Mucosa of stomach (tissue), 1 donor: ENCODE measurements around the gene CYP2S1.

Experiments used
- H3K27me3 ChIP-seq: one replicate; pipeline ENCODE4 v1.7.0; 2013; ENCODE audit warnings: mild to moderate bottlenecking, low read length; ENCODE audit not compliant: control insufficient read depth, insufficient read depth
- H3K36me3 ChIP-seq: one replicate; pipeline ENCODE4 v1.7.0; 2013; ENCODE audit warnings: low read length; ENCODE audit not compliant: control insufficient read depth, insufficient read depth
- H3K4me1 ChIP-seq: one replicate; pipeline ENCODE4 v1.7.0; 2013; ENCODE audit warnings: mild to moderate bottlenecking, low read length; ENCODE audit not compliant: control insufficient read depth, insufficient read depth
- H3K4me3 ChIP-seq: one replicate; pipeline ENCODE4 v1.7.0; 2013; ENCODE audit warnings: low read length
- H3K9ac ChIP-seq: one replicate; pipeline ENCODE4 v1.7.0; 2013; ENCODE audit warnings: mild to moderate bottlenecking, low read length, moderate library complexity
- H3K9me3 ChIP-seq: one replicate; pipeline ENCODE4 v1.7.0; 2013; ENCODE audit warnings: mild to moderate bottlenecking, low read length, moderate library complexity; ENCODE audit not compliant: control insufficient read depth
- donor health status: Pancreatic carcinoma.

The CYP2S1 gene

DNA sequence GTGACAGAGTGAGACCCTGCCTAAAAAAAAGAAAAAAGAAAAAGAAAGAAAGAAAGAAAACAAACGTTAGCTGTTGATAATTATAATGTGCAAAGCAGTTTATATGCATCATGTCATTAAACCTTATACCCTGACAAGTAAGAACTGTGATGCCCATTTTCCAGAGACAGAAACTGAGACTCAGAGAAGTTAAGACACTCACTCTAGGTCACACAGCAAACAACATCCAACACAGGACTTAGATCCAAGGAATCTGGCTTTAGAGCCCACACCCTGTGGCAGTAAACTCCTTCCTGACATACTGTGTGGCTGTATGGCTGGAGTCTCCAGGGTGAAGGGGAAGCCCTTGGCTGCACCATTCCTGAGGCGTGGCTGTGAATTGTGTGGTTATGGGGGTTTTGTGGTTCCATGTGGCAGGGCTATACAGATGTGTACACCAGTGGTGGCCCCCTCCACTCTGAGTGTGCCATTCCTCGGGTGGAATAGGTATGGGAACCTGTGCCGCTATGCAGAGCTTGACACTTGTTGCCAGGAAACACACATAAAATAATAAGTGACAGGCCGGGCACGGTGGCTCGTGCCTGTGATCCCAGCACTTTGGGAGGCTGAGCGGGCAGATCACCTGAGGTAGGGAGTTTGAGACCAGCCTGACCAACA is 41.6 kb downstream of the CYP2S1 start:
- Histone ChIP-seq H3K4me3 (no peak overlapping the region), H3K27me3 (peaks cover 7% of the 10 kb centered on the region), H3K4me1 (peaks cover 8% of the 10 kb centered on the region), H3K9ac (no peak overlapping the region), H3K9me3 (no peaks in the 10 kb centered on the region), H3K36me3 (no peaks in the 10 kb centered on the region)

DNA sequence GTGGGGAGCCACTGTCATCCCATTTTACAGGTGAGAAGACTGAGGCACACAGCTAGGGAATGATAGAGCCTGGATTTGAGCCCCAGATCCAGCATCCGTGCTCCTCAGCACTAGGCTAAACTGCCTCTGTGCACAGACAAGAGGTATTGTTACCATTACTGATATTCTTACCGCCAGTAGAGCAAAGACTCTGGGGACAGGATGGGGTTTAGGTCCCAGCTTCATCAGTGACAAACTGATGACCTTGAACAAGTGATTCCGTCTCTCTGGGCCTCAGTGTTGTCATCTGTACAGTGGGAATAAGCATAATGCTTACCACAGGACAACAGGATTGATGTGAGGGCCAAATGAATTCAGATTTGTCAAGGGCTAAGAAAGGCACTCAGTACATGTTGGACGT is 42.5 kb downstream of the CYP2S1 start:
- Histone ChIP-seq H3K4me1 (peaks cover 8% of the 10 kb centered on the region), H3K27me3 (peaks cover 7% of the 10 kb centered on the region), H3K4me3 (no peak overlapping the region), H3K9ac (no peak overlapping the region), H3K36me3 (no peaks in the 10 kb centered on the region), H3K9me3 (no peaks in the 10 kb centered on the region)

DNA sequence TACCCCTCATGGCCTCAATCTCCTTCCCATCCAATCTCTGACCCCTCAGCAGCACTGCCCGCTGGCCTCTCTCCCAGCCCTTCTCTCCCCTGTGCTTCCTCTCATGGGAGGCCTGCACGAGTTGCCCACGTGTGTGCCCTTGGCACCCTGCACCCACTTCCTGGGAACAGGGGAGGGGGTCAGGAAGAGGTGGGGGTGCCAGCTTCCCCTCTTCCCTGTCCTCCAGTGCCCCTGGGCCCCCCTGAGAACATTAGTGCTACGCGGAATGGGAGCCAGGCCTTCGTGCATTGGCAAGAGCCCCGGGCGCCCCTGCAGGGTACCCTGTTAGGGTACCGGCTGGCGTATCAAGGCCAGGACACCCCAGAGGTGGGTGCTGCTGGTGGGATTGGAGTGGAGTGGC is 45.2 kb downstream of the CYP2S1 start:
- peaks cover 7% of the 10 kb centered on the region for H3K27me3 ChIP-seq
- H3K9me3 ChIP-seq = no peaks in the 10 kb centered on the region
- no peak overlapping the region for H3K4me3 ChIP-seq
- no peaks in the 10 kb centered on the region for H3K36me3 ChIP-seq
- H3K9ac ChIP-seq = no peak overlapping the region
- peaks cover 8% of the 10 kb centered on the region for H3K4me1 ChIP-seq

DNA sequence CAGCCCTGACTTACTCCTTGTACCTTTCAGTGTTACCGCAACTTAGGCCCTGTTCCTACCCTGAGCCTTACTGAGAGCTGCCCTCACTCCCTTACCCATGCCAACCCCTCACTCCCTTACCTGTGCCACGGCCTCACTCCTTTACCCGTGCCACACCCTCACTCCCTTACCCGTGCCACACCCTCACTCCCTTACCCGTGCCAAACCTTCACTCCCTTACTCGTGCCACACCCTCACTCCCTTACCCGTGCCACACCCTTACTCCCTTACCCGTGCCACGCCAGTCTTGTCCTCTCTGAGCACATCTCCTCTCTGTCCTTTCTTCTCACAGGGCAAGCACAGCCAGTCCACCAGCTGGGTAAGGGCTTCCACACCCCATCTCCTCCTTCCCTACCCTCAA is 46.3 kb downstream of the CYP2S1 start:
- no peaks in the 10 kb centered on the region for H3K9me3 ChIP-seq
- no peak overlapping the region for H3K4me3 ChIP-seq
- peaks cover 8% of the 10 kb centered on the region for H3K4me1 ChIP-seq
- H3K27me3 ChIP-seq = peaks cover 7% of the 10 kb centered on the region
- no peaks in the 10 kb centered on the region for H3K36me3 ChIP-seq
- H3K9ac ChIP-seq = no peak overlapping the region

DNA sequence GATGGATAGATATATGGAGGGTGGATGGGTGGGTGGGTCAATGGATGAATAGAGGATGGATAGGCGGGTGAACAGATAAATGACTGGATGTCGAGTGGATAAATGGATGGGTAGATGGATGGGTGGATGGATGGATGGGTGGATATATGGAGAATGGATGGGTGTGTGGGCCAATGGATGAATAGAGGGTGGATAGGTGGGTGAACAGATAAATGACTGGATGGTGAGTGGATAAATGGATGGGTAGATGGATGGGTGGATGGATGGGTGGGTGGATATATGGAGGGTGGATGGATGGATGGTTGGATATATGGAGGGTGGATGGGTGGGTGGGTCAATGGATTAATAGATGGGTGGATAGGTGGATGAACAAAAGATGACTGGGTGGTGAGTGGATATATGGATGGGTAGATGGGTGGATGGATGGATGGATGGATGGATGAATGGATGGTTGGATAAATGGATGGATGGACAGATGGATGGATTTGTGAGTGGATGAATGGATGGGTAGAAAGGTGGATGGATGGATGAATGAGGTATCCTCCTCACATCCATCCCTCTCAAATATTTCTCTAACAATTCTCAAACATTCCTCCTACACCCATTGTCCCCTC is 47.0 kb downstream of the CYP2S1 start:
- Histone ChIP-seq H3K4me3 (no peak overlapping the region), H3K4me1 (peaks cover 8% of the 10 kb centered on the region), H3K9me3 (no peaks in the 10 kb centered on the region), H3K27me3 (peaks cover 7% of the 10 kb centered on the region), H3K36me3 (no peaks in the 10 kb centered on the region), H3K9ac (no peak overlapping the region)

DNA sequence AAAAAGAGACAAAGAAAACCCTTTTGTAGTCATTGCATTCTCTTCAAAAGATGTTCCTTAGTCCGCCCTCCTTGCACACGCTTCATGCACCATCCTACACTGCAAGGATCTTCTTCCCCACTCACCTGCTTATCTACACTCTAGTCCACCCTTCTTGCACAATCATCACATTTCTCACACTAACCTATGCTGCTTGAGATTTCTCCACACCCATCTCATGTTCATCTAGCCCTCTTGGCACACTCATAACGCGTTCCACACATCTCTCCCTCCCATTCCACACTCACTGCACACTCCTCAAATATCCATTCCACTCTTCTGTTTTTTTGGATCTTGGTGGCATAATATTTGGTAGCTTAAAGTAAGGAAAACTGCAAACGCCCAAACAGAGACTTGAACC is 48.8 kb downstream of the CYP2S1 start:
- no peaks in the 10 kb centered on the region for H3K36me3 ChIP-seq
- no peak overlapping the region for H3K4me3 ChIP-seq
- peaks cover 7% of the 10 kb centered on the region for H3K27me3 ChIP-seq
- peaks cover 8% of the 10 kb centered on the region for H3K4me1 ChIP-seq
- no peak overlapping the region for H3K9ac ChIP-seq
- no peaks in the 10 kb centered on the region for H3K9me3 ChIP-seq

DNA sequence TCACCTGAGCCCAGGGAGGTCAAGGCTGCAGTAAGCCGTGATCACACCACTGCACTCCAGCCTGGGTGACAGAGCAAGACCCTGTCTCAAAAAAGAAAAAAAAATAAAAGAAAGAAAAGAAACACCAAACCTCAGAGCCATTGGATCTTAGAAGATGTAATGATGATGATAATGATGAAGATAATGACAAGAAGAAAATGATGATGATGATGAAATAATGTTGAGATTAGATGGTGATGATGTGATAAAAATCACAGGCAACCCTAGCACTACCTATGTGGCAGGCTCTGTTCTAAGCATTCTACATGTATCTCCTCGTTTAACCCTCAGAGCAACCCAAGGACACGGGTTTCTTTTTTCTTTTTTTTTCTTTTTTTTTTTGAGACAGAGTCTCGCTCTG is 51.1 kb downstream of the CYP2S1 start:
- H3K9ac ChIP-seq = no peak overlapping the region
- peaks cover 5% of the 10 kb centered on the region for H3K4me1 ChIP-seq
- no peaks in the 10 kb centered on the region for H3K9me3 ChIP-seq
- H3K4me3 ChIP-seq = no peak overlapping the region
- H3K27me3 ChIP-seq = peaks cover 3% of the 10 kb centered on the region
- no peaks in the 10 kb centered on the region for H3K36me3 ChIP-seq

DNA sequence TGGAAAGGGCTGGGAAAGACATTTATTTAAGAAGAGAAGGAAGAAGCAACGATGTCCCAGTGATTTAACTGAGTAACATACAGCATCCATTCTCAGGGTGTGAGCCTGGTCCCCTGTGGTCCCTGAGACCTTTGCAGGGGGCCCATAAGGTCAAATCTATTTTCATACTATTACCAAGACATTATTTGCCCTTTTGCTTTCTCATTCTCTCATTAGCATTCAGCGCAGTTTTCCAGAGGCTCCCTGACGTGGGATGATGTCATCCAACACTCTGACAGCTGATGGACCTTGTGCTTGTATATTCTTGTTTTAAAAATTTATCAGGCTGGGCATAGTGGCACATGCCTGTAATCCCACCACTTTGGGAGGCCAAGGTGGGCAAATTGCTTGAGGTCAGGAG is 52.8 kb downstream of the CYP2S1 start:
- Histone ChIP-seq H3K36me3 (no peaks in the 10 kb centered on the region), H3K4me1 (no peaks in the 10 kb centered on the region), H3K9me3 (no peaks in the 10 kb centered on the region), H3K27me3 (no peaks in the 10 kb centered on the region), H3K9ac (no peak overlapping the region), H3K4me3 (no peak overlapping the region)

DNA sequence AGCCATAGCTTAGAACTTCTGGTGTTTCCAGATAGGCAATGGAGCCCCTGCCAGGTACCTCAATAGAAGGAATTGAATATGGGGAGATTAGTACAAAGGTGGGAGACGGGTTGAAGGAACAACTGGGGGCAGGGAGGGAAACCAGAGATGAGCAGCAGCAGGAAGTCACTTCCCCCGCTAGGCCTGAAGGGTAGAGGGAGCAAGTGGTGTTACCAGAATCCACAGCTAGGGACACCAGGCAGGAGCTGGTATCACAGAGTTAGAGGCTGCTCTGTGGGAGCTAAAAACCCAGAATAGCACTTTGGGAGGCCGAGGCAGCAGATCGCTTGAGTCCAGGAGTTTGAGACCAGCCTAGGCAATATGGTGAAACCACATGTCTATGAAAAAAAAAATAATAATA is 55.9 kb downstream of the CYP2S1 start:
- H3K9me3 ChIP-seq = no peaks in the 10 kb centered on the region
- H3K36me3 ChIP-seq = no peaks in the 10 kb centered on the region
- H3K4me3 ChIP-seq = no peak overlapping the region
- H3K4me1 ChIP-seq = no peaks in the 10 kb centered on the region
- no peaks in the 10 kb centered on the region for H3K27me3 ChIP-seq
- H3K9ac ChIP-seq = no peak overlapping the region

DNA sequence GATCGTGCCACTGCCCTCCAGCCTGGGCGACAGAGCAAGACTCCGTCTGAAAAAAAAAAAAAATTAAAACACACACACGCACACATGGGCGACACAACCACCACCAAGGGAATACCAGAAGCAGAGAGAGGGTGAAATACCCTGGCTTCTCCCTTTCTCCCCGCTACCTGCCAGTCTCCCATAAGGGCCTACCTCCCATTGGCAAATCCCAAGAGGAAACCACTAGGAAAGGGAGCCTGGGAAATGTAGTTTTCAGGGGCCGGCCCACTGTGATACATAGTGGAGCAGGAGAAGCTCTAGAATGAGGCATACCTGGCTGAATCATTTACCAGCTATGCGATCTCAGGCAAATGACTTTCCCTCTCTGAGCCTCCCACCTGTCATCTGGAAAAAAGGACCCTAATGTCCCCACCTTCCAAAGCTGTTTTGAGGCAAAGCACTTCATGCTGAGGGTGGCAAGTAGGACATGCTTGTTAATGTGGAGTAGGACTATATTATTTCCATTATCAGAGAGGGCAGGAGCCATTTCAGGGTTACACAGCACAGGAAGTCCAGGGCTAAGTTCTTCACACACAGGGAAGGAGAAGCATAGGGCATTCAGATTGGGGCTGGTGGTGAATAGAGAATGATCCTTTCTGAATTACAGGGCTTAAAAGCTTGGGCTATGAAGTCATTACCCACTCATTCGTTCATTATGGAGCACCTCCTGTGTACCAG is 56.8 kb downstream of the CYP2S1 start:
- no peaks in the 10 kb centered on the region for H3K9me3 ChIP-seq
- no peaks in the 10 kb centered on the region for H3K4me1 ChIP-seq
- no peak overlapping the region for H3K4me3 ChIP-seq
- H3K27me3 ChIP-seq = no peaks in the 10 kb centered on the region
- no peaks in the 10 kb centered on the region for H3K36me3 ChIP-seq
- H3K9ac ChIP-seq = no peak overlapping the region

DNA sequence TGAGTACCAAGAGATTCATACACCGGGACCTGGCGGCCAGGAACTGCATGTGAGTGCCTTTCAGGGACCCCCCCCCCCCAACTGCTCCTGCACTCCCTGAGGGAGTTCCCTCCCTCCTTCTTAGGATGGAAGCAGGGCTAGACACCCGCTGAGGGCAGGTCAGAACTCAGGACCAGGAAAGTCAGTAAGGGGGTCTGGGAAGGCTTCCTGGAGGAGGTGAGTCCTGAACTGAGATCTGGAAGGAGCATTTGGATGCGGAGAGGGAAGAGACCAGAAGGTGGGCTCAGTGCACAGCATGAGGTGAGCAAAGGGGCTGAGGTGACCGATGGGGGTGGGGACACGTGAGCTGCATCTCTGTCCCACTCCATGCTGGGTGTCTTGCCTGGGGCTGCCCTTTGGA is 60.6 kb downstream of the CYP2S1 start:
- no peaks in the 10 kb centered on the region for H3K9me3 ChIP-seq
- no peak overlapping the region for H3K9ac ChIP-seq
- H3K4me1 ChIP-seq = no peaks in the 10 kb centered on the region
- H3K4me3 ChIP-seq = no peak overlapping the region
- H3K36me3 ChIP-seq = no peaks in the 10 kb centered on the region
- no peaks in the 10 kb centered on the region for H3K27me3 ChIP-seq

DNA sequence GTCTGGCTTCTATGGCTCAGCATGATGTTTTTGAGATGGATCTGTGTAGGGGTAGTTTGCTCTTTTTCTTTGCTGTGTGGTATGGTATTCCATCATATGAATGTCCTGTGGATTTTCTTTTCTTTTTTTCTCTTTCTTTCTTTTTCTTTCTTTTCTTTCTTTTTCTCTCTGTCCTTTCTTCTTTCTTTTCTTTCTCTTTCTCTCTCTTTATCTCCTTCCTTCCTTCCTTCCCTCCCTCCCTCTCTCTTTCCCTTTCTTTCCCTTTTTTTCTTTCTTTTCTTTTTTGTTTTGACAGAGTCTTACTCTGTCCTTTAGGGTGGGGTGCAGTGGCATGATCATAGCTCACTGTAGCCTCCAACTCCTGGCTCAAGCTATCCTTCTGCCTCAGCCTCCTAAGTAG is 62.2 kb downstream of the CYP2S1 start:
- no peaks in the 10 kb centered on the region for H3K27me3 ChIP-seq
- no peak overlapping the region for H3K9ac ChIP-seq
- no peaks in the 10 kb centered on the region for H3K4me1 ChIP-seq
- no peak overlapping the region for H3K4me3 ChIP-seq
- H3K9me3 ChIP-seq = no peaks in the 10 kb centered on the region
- H3K36me3 ChIP-seq = no peaks in the 10 kb centered on the region
